Mesenteric fat pad (tissue), 1 donor: ENCODE data around the gene SNX20. TPM values are rescaled to one million over a fixed set of nuclear protein-coding genes. Genes with fewer than 3 reads are reported as not detected.
A peak's percentile ranks its signal among the peaks of the same experiment; 100 is the strongest.

Experiments used
- DNase-seq: peaks from one replicate; pipeline ENCODE4 v3.0.0-alpha.2; 2020; ENCODE audit warnings: low spot score
- long read RNA-seq: library from polyadenylated mRNA; unstranded; transcript quantifications from one replicate; pipeline ENCODE4 v2.0.0, GENCODE V29; 2020
- total RNA-seq: library from RNA; stranded (reverse); fragmentation: NEBNext Ultra II Directional; extraction: Animal tissue kit (Norgen Biotek cat#: 25700); gene quantifications from one replicate; pipeline ENCODE4 v1.2.1, GENCODE V29; 2021
- donor health status: DM: yes; HTN: yes; CAD: no.

SNX20 gene
- total RNA-seq = 3.6 TPM
- long read RNA-seq, partial matches to known transcripts = 0 of 7 reads
- long read RNA-seq, other reads (novel, unspliced or antisense) = 1 of 7 reads

- peak; percentile 89 for DNase-seq
Observed at GRCh38 chr16:50681021-50681885, at the start of gene SNX20. Gene SNX20 (minus strand): TSS chr16:50681312. CDS start chr16:50677526, 3,786 bp downstream.

GRCh38 chr16:50724306-50724705 lies 43.2 kb upstream of the SNX20 start:
- DNase-seq = no peak

- DNase-seq = no peak
Observed at GRCh38 chr16:50722960-50723359, 41.8 kb upstream of the SNX20 start.

GRCh38 chr16:50722405-50722737 lies 41.3 kb upstream of the SNX20 start:
- no peak for DNase-seq

- DNase-seq = no peak
Observed at GRCh38 chr16:50721549-50722404, 40.7 kb upstream of the SNX20 start.

- DNase-seq = no peak
Observed at GRCh38 chr16:50719401-50720337, 38.6 kb upstream of the SNX20 start.

GRCh38 chr16:50718761-50719400 lies 37.8 kb upstream of the SNX20 start:
- no peak for DNase-seq

- DNase-seq = no peak
Observed at GRCh38 chr16:50718061-50718760, 37.1 kb upstream of the SNX20 start.

- no peak for DNase-seq
Observed at GRCh38 chr16:50717494-50717893, 36.4 kb upstream of the SNX20 start.

GRCh38 chr16:50717091-50717490 lies 36.0 kb upstream of the SNX20 start:
- DNase-seq = no peak

GRCh38 chr16:50712956-50713355 lies 31.8 kb upstream of the SNX20 start:
- DNase-seq = no peak

GRCh38 chr16:50712560-50712898 lies 31.4 kb upstream of the SNX20 start:
- DNase-seq = no peak

- no peak for DNase-seq
Observed at GRCh38 chr16:50711862-50712559, 30.9 kb upstream of the SNX20 start.

GRCh38 chr16:50711040-50711439 lies 29.9 kb upstream of the SNX20 start:
- DNase-seq = no peak

- no peak for DNase-seq
Observed at GRCh38 chr16:50709980-50710379, 28.9 kb upstream of the SNX20 start.

- DNase-seq = no peak
Observed at GRCh38 chr16:50709061-50709684, 28.1 kb upstream of the SNX20 start.

- DNase-seq = no peak
Observed at GRCh38 chr16:50708373-50709060, 27.4 kb upstream of the SNX20 start.

- no peak for DNase-seq
Observed at GRCh38 chr16:50706250-50706649, 25.1 kb upstream of the SNX20 start.
